Renal cortical epithelial cell (primary cell): ENCODE results near the gene TBC1D22A. TPM values are rescaled to one million over a fixed set of nuclear protein-coding genes. Genes with fewer than 3 reads are reported as not detected.

Experiments
- DNase-seq: peaks from one replicate; pipeline ENCODE4 v3.0.0-alpha.2; 2011; ENCODE audit warnings: low read depth
- total RNA-seq: library from RNA; depleted of rRNA; stranded (reverse); fragments of >200 nt; gene quantifications from 2 replicates; pipeline ENCODE4 v1.2.3, GENCODE V29; 2014

Gene TBC1D22A
- total RNA-seq, 1 donor from 2014 or later, result 20.0 TPM

DNA sequence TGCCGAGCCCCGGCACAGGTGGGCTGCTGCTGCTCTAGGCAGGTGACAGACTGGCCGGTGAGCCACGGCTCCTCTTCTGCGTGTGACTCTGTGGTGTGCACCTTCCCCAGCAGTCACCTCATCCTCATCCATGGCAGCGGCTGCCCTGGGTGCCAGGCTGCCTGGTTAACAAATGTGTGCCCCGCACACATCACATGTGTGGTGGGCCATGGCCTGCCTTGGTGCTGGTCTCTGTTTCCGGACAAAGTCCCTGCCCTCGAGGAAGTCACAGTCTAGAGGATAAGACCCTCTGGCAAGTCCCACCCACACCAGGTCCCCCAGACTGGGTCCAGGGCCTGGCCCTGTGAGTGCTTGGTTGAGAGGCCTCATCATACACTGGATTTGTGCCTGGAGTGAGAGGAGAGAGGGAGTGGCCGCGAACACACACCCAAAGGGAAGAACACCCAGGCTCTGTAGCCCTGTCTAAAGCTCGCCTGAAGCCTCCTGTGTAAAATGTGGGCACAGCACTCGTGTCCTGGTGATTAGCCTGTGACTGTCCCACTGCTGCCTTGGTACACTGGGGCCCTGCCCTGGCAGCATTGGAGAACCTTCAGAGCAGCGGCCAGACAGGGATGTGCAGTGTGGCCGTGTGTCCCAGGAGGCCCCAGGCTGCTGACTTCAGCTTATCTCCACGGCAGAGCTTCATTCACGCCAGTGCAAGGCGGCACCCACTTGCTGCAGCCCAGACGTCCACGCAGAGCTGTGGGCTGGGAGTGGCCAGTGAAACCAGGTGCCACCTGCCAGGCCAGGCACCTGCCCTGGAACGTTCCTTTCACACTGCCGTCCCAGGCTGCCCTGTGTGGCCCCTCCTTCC is 269.9 kb downstream of the TBC1D22A start:
- DNase-seq, result no peak

DNA sequence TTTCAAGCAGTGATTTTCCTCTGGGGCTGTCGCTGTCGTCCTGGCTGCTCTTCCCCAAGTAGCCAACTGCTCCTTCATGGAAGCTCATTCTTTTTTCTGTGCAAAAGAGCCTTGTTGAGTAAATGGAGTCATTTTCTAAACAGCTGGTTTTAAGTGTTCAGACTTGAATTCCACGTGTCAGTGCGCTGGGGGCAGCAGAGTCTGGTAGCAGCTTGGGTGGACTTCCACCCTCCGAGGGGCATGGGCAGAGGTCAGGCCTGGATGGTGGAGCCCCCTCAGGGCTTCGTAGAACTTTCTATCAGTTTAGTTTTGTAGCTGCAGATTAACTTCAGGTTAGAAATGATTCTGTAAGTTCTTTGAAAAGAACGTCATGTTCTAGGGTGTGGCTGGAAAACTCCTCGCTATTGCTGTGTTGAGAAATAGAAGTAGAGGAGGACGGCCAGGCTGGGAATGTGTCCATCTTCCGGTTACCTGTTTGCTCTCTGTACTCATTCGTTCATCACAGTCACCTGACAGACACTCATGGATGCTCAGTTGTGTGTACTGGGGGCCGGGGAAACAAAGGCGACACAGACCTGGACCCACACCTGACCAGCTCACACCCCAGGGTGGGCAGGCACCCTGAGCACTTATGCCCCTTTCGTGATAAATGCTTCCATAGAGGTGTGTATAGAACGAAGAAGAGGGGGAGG is 270.7 kb downstream of the TBC1D22A start:
- no peak for DNase-seq

DNA sequence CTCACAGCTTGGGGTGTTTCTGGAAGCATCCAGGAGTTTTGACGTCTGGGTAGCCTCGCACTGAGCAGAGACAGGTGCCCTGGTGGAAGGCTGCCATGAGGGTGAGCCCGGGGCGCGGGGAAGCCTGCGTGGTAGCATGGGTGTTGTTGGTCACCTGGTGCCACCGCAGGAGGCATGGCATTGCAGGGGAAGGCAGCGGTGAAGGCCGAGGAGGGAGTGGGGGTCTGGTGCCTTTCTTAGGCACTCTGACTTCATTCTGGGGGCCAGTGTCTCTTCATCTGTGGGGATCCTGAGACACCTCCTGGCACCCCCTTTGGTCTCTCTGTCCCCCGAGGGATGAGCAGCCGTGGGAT is 271.2 kb downstream of the TBC1D22A start:
- DNase-seq, result no peak

DNA sequence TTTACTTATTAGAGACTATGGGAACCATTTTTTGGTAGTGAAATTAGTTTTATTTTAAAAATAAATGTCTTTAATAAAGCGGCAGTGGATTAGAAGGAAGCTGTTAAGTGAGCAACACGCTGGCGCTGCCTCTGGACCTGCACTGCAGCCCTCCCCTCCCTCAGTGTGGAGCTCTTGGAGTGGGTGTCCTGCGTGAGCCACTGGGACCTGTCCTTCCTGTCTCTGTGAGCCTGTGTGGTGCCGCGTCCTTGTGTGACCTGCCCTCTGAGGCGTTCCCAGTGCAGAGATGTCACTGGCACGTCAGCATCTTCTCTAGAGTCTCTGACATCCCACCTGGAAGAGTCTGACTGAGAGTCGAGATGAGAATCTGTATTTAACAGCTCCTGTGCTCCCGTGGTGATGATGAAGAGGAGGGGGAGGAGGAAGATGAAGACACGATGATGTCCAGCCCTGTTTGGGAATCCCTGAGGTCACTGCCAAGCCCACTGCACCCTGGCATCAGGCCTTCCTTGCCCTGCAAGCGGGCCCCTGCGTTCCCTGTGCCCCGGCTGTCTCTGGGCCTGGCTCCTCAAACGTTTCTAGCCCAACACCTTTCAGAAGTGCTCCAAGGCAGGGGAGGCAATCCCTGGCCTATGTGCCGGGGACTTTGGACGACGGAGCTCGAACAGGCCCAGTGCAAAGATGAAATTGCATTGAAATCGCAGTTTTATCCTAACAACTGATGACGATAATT is 271.8 kb downstream of the TBC1D22A start:
- no peak for DNase-seq

DNA sequence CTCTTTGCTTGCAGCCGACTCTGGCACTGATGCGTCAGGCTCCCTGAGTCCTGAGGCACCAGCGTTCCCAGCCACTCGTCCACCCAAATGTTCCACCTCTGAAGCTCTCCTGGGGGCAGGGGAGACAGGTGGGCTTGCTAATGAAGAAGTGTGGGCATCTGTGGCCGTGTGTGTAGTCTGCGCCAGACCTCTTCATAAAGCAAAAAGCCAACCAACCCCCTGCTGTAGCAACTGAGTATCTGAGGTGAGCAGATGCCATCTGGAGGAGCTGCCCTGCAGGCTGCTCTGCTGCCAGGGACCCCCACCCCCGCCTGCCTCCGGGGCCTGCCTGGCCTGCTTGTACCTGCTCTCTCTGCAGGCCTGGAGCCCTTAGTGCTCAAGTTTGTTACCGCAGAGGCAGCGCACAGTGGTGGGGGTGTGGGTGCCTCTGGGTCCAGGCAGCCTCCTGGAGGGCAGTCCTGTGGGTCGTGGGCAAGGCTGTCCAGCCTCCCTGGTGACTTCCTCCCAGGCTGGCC is 272.5 kb downstream of the TBC1D22A start:
- no peak for DNase-seq

DNA sequence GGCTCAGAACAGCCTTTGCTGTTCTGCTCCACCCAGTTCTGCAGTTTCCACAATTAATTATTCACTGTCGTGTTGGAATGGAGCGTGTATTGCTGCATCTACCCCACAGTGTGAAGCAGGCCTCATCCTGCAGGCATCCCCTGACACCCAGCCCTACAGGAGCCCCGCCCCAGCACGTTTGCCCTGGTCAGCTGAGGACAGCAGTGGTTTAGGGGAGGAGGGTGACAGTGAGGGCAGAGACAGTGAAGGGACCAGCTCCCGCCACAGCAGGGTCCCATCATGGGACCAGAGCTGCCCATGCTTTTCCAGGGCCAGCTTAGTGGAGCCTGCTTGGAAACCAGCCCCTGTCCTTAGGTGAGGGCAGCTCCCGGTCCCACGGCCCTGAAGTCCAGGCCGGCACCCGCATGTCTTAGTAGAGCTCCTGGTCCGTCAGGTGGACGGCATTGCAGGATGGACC is 273.0 kb downstream of the TBC1D22A start:
- DNase-seq, result peak; percentile 11

DNA sequence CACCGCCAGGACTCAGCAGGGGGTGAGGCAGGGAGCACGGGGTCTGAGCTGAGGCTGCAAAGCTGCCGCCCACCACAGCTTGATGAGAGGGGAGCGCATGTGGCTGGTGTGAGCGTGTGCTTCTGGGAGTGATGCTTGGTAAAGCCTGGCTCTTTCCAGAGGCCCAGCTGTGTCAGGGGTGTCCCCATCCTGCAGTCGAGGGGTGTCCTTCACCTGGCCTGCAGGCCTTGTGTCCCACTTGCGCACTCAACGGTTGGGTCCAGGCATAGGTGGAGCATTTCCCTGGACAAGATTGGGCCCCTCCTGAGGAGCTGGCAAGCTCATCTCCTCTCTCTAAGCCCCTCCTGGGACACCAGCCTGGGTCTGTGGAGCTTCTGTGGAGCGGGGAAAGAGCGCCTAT is 273.9 kb downstream of the TBC1D22A start:
- DNase-seq, result no peak

DNA sequence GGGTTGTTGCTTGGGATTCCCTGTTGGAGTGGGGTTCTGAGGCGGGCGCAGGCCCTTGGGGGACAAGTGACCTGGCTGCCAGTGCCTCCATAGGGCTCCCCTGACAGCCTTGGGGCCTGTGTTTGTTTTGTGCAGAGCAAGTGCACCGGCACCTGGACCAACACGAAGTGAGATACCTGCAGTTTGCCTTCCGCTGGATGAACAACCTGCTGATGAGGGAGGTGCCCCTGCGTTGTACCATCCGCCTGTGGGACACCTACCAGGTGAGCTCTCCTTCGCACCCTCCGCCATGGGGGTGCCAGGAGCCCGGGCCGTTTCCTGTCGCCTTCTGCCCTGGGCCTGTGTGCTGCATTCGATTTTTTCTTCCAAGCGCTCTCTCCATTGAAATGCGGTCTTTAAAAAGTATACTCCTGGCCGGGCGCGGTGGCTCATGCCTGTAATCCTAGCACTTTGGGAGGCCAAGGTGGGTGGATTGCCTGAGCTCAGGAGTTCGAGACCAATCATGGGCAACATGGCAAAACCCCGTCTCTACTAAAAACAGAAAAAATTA is 274.6 kb downstream of the TBC1D22A start:
- DNase-seq, result no peak

DNA sequence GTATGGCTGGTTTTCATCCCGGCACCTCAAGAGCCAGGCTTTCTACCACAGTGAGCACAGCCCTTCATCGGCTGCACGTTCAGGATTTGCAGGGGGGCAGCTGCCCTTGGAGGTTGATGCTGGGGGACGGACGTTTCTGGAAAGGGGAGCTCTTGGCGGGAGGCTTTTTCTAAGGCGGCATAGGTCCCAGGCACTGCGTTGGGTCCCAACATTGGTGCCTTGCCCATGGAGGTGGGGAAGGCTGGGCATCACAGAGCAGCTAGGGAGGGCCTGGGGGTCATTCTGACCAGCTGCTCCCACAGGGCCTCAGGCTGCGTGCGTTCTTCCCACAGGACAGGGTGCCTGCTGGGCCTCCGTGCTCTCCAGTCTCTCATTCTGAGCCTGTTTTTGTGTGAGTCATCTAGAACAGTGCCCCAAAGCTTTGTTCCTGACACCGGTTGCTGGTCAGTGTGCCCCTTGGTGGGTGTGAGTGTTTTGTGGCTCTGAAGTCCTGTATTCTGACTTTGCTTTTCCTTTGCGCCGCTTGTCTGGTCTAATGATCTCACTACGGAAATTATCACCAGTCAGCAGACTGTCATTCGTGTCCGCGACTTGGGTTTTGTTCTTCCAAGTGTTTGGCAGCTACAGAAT is 275.9 kb downstream of the TBC1D22A start:
- DNase-seq, result peak; percentile 3

DNA sequence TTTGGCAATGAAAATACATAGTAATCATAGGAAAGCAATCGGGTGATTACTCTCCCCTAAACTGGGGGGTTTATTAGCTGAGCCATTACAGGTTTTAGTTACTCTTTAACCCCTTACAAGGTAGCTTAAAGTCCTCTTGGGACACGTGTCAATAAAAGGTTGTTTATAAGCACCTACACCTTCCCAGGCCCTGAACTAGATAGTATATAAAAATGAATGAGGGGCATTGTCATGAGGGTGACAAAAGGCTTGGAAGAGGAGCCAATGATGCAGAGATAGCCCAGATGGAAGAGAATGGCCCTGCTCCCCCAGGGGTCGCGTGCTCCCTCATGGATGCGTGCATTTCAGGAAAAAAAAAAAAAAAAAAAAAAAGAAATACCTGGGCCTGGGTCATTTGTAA is 276.9 kb downstream of the TBC1D22A start:
- DNase-seq, result no peak

DNA sequence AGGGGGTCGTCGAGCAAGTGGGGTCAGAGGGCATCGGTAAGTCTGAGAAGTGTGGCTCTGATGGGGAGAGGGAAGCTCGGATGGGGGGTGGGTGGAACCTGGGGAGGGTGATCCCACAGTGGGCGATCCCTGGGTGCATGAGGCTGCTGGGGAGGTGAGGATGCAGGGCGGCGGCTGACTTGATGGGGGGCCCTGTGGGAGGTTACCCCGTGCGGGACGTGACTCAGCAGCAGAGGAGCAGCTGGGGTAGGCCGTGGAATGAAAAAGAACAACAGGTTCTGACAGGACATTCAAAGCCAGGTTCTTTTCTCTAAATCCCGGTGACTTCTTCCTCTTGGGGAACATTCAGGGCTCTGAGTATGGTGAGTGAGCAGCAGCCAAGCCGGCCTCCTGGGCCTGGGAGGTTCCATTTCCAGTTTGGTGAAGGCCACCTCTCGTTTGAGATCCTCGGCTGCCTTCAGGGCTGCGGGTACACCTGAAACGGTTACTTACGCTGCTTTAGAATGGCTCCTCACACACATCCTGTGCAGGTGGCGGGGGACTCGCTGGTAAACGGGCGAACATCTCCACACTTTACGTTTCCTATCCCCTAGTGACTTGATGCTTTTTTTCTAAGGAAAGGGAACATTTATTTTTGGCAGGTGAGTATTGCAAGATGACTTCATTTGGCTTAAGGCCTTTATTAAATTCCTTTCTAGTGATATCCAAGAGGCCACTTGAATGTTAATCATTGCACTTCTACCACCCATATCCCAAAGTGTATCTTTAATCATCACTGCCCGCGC is 278.2 kb downstream of the TBC1D22A start:
- DNase-seq, result no peak

DNA sequence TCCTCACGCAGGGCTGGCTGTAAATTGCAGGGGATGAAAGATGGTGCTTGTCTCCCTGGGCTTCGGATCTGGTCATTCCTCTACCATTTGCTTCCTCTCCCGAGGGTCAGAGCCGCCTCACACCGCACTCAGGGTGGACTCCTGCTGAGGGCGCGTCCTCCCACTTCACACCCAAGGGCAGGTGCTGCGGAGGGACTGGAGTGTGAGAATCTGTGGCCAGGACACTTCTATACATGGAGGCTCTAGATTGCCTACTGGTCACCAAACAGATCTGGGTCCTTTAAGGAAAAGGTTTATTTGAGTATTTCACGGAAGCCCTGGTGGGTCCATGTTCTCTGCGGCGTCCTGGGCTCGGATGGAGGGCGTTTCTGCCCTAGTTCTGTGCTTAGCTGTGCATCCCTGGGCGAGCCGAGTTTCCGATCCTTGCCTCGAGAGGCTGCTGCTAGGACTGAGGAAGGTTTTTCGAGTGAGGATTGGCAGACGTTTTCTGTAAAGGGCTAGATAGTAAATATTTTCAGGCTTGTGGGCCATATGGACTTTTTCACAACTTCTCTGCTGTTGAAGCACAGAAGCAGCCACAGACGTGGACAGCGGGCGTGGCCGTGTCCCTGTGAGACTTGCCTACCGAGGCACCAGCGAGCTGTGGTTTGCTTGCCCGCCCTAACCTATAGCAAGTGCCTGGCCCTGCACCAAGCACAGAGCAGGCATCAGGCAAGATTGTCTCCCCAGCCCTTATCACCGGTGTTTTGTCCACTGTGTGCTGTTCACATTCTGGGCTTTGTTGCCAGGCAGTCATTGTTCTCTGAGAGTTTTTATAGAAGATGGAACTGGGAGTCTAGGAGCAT is 279.0 kb downstream of the TBC1D22A start:
- no peak for DNase-seq

DNA sequence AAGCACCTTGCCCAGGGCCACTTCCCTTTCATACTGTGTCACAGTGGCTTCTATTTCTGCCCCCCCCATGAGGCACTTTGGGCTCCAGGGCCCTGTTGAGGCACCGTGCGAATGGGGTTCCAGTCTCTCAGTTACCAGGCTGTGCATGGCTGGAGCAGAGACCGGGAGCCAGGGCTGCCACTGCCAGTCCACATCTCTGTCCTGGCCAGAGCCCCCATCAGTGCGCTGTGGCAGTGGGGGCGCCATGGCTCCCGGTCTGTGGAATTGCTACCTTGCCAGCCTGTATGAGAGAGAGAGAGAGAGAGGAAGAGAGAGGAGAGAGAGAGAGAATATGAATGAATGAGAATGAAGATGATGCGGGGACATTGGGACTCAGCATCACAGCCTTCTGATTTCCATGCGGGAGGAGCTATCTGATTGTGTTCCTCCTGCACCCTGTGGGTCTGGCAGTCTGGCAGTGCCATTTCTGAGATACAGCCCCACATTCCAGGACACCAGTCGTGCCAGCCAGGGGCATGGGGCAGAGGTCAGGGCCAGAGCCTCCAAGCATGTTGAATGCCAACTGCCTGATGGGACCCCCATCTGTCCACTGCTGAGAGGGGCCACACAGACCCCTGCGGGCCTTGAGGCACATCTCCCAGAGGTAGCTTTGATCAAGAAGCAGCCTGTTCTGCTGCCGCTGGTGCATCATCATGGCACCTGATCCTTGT is 279.8 kb downstream of the TBC1D22A start:
- no peak for DNase-seq

DNA sequence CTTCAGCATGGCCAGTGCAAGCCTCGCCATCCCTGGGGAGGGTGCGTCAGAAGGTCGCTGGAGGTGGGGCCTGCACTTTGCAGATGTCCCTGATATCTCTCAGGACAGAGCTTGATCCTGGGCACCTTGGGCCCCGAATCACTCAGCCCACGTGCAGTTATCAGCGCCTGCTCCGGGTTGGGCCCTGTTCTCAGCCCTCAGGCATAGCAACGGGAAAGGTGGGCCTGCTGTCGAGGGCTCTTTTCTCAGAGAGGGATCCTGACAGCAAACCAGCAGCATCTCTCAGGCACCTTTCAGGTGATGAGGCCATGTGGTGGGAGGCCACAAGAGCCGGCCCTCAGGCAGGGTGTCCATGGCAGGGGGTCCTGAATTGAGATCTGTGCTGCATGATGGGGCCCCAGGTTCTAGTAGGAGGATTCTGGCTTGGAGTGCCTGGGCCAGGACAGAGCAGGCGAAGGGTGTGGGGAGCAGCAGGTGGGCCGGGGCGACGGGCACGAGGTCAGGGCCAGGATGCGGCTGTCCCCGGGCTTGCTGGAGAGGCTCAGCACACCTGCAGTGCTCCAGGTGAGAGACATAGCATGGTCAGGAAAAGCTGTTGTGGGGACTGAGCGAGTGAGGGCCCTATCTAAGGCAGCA is 280.5 kb downstream of the TBC1D22A start:
- no peak for DNase-seq

DNA sequence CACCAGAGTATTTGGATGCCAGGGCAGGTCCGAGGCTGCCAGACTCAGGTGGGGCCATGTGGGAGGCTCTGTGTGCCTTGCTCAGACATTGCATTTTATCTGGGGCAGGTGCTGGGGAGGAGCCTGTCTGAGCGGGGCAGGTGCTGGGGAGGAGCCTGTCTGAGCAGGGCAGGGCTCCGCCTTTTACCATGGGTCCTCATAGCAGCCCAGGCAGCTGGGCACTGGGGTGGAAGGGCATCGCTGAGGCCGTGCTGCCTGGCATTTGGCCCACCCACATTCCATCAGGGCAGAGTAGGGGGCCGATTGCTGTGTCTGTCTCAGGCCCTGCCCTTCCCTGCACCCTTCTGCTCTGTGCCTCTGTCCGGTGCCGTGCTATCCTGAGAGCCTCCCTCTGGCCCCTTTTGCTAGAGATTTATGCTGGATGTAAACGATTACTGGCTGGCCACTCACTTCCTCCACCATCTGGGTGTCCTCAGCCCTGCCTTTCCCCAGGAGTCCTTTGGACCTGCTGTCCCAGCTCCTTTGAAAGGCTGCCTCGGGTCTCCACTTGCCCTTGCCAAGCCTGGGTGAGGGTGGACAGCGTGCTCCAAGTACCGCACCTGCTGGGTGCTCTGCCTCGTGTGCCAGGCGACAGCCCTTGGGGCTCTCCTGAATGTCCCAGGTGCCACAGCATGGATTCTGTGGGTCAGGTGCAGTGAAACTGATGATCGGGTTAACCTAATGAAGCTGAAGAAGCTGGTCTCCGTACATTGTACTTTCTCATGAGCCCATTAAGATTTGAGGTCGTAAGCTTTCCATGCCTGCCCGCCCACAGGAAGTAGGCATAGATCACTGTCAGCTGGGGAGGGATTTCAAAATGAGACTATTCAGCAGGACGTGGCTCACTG is 281.6 kb downstream of the TBC1D22A start:
- DNase-seq, result peak; percentile 71

DNA sequence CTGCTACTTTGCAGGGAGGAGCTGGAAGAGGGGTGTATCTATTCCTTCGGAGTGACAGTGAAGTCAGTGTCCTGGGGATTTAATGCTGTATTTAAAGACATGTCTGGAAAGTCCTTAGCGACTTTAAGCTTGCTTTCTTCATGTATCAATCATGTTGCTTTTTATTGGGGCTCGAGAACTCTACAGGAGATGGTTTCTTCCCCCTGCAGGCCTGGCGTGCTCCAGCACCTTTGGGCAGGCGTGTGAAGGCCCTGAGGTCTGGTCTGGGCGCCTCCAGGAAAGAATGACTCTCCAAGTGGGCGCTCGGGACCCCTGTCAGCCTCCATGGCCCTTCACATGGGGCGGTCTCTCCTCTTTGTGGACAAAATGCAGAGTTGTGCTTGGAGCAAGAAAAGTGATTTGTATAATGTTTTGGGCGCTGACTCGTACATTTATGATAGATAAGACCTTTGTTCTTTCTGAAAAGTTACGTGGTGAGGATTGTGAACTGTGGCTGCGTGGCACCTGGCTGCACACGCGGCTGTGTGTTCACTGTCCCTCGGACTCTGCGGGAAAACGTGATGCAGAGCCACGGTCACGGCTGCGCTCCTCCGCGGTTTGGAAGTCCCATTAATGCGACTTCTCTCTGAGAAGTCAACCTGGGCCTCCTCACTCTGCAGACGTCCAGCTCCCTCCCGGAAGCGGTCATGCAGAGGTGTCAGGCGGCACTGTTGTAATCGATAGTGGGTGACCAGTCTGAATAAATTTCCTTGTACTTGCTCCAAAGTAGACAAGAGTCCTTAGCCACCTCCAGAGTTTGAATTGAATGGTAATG is 282.5 kb downstream of the TBC1D22A start:
- peak; percentile 6 for DNase-seq
